Adrenal gland (tissue), 12 donors: ENCODE measurements around the gene RAD51B. TPM values are rescaled to one million over a fixed set of nuclear protein-coding genes. Genes with fewer than 3 reads are reported as not detected.

ENCODE experiments used
- DNase-seq, 7 donors: peaks; one replicate each; pipeline ENCODE4 v3.0.0-alpha.2; 2019 to 2020
- H3K27ac ChIP-seq, 5 donors: fragments of 200-600 bp; sonication (generic) in 4 of 5; 1 replicate in 3 of 5; 2 replicates in 2 of 5; pipeline versions ENCODE4 v1.5.1 to v1.8.0; 2016 to 2020; ENCODE audit warnings: mild to moderate bottlenecking in 1 of 5
- H3K27me3 ChIP-seq: fragments of 200-600 bp; 2 replicates; pipeline ENCODE4 v1.8.0; 2021
- H3K36me3 ChIP-seq, 2 donors: fragments of 200-600 bp; replicated peaks in 1 of 2; 1 replicate in 1 of 2; 2 replicates in 1 of 2; pipeline versions ENCODE4 v1.5.1 to v1.8.0; 2018 to 2022
- H3K4me1 ChIP-seq, 2 donors: fragments of 200-600 bp; replicated peaks in 1 of 2; 1 replicate in 1 of 2; 2 replicates in 1 of 2; pipeline versions ENCODE4 v1.5.1 to v1.8.0; 2018 to 2021
- H3K4me3 ChIP-seq, 4 donors: fragments of 200-600 bp; sonication (generic) in 3 of 4; one replicate each; pipeline ENCODE4 v1.5.1; 2016 to 2018
- H3K9me3 ChIP-seq, 3 donors: fragments of 200-600 bp; sonication (generic) in 1 of 3; replicated peaks in 1 of 3; 1 replicate in 2 of 3; 2 replicates in 1 of 3; pipeline versions ENCODE4 v1.5.1 to v1.8.0; 2016 to 2021
- POLR2A ChIP-seq, 2 donors: fragments of 450-650 bp; IDR thresholded peaks; one replicate each; pipeline ENCODE4 v1.6.1; 2017; ENCODE audit warnings: antibody characterized with exemption in 2 of 2, mild to moderate bottlenecking in 2 of 2, moderate library complexity in 1 of 2
- WGBS, 4 donors: extraction: QIAGEN DNeasy Blood & Tissue Kit in 2 of 4; methylation state at CpG; one replicate each; pipeline versions ENCODE4 v1.1.5 to v1.1.7; 2013 to 2017; 5-methylcytosine and 5-hydroxymethylcytosine counted together
- intact Hi-C, 2 donors: fragments of 100-400 bp; cut with DNase I; formaldehyde crosslinking; loops; one replicate each; pipeline versions ENCODE4 v1.14.1 to v1.15.0; 2022 to 2023
- polyA plus RNA-seq, 3 donors: library from polyadenylated mRNA; stranded (reverse); fragments of 200-250 nt in 2 of 3; fragments of 350-450 nt in 1 of 3; fragmentation: Illumina TruSeq in 1 of 3; extraction: RNeasy Lipid Tissue Mini Kit (QIAGEN cat#74804) in 1 of 3; gene quantifications; one replicate each; pipeline ENCODE4 v1.2.3, GENCODE V29; 2013 to 2014
- total RNA-seq, 9 donors: library from RNA; depleted of rRNA in 4 of 9; stranded (reverse); fragments of >200 nt in 4 of 9; fragments of 120-200 nt in 1 of 9; fragmentation: NEBNext Ultra II Directional in 1 of 9; extraction: Animal tissue kit (Norgen Biotek cat#: 25700) in 1 of 9; gene quantifications; one replicate each; pipeline versions ENCODE4 v1.1.0 to v1.2.4, GENCODE V29; 2013 to 2023
- TF ChIP-seq, protein P1 (sequence below), 6 experiments: fragments of 450-650 bp in 4 of 6; fragments of 200-600 bp in 2 of 6; sonication (generic) in 1 of 6; IDR thresholded peaks; 1 replicate in 5 of 6; 2 replicates in 1 of 6; pipeline versions ENCODE4 v1.5.1 to v1.8.0; 2016 to 2021; ENCODE audit warnings: antibody characterized with exemption in 6 of 6, mild to moderate bottlenecking in 2 of 6, moderate library complexity in 1 of 6
- donor health status: healthy with polysubstance abuse.
- donor health status: Bipolar disorder and iron deficiency.
- donor health status: DM: yes; HTN: yes; CAD: no.
- donor health status: DM: no; HTN: no; CAD: no.
- donor health status: DM: no; HTN: no; CAD: no.
- donor health status: DM: yes; HTN: yes; CAD: no.

The RAD51B gene
- total and polyA plus RNA-seq, 12 donors, result 2.3 to 24.6 (median 12.4) TPM

DNA sequence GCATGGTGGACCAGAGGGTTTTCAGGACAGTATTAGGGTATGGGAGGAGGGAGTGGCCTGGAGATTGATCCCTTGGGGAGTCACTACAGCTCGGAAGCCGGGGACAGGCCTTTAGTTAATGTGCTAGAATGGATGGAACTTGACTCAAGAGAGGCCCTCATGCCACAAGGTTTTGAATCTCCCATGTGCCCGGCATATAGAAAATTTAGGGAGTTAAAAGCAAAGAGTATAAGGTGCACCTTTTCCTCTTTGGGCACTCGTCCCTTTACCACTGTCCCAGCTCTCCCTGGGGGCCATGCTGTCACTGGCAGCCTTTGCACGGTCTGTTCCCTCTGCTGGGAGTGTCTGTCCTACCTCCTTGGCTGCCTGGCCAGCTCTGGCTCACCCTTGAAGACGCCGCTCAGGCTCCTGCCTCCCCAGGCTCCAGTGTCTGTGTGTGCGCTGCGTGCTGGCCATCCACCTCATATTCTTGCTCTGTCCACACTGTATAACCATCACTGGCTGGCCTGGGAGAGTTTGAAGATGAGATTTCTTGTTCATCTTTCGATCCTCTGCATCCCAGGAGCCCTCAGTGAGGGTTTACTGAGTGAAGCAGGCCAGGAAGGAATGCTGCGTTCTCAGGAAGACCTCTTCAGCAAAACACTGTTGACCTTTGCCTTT is 811.9 kb downstream of the RAD51B start:
- WGBS, 4 donors, result 91 to 95% (median 92%) methylated on average over 11 of the region's 11 CpGs
- intact Hi-C loops, result no loop called here
- H3K4me3 ChIP-seq, result no peak overlapping the region

GRCh38 chr14:68632054-68632895 is 812.7 kb downstream of the RAD51B start:
- WGBS, 4 donors, result 86 to 96% (median 91%) methylated on average over 13 to 19 of the region's 19 CpGs
- no peak overlapping the region for H3K27ac ChIP-seq
- no peak overlapping the region for H3K4me3 ChIP-seq
- intact Hi-C loops, result no loop called here
- H3K9me3 ChIP-seq, result no peaks in the 10 kb centered on the region
- peaks cover 5 to 18% of the 10 kb centered on the region in 2 donors for H3K4me1 ChIP-seq
- no peak for TF ChIP-seq POLR2A (IDR thresholded peaks at IDR 0.05)
- TF ChIP-seq, protein P1, sequence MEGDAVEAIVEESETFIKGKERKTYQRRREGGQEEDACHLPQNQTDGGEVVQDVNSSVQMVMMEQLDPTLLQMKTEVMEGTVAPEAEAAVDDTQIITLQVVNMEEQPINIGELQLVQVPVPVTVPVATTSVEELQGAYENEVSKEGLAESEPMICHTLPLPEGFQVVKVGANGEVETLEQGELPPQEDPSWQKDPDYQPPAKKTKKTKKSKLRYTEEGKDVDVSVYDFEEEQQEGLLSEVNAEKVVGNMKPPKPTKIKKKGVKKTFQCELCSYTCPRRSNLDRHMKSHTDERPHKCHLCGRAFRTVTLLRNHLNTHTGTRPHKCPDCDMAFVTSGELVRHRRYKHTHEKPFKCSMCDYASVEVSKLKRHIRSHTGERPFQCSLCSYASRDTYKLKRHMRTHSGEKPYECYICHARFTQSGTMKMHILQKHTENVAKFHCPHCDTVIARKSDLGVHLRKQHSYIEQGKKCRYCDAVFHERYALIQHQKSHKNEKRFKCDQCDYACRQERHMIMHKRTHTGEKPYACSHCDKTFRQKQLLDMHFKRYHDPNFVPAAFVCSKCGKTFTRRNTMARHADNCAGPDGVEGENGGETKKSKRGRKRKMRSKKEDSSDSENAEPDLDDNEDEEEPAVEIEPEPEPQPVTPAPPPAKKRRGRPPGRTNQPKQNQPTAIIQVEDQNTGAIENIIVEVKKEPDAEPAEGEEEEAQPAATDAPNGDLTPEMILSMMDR (IDR thresholded peaks at IDR 0.05), result no peak
- H3K27me3 ChIP-seq, result no peaks in the 10 kb centered on the region
- H3K36me3 ChIP-seq, result no peaks in the 10 kb centered on the region
- DNase-seq, result peak in 2 of 7 donors; percentile 17 to 36

More for the DNA sequence above, 811.9 kb downstream of the RAD51B start:
- Histone ChIP-seq H3K36me3 (no peaks in the 10 kb centered on the region), H3K27ac (no peak overlapping the region), H3K9me3 (no peaks in the 10 kb centered on the region), H3K27me3 (no peaks in the 10 kb centered on the region), H3K4me1 (peaks cover 7 to 18% of the 10 kb centered on the region in 2 donors)
- TF ChIP-seq, protein P1 (IDR thresholded peaks at IDR 0.05), result no peak
- DNase-seq, result peak in 2 of 7 donors; percentile 13 to 33

DNA sequence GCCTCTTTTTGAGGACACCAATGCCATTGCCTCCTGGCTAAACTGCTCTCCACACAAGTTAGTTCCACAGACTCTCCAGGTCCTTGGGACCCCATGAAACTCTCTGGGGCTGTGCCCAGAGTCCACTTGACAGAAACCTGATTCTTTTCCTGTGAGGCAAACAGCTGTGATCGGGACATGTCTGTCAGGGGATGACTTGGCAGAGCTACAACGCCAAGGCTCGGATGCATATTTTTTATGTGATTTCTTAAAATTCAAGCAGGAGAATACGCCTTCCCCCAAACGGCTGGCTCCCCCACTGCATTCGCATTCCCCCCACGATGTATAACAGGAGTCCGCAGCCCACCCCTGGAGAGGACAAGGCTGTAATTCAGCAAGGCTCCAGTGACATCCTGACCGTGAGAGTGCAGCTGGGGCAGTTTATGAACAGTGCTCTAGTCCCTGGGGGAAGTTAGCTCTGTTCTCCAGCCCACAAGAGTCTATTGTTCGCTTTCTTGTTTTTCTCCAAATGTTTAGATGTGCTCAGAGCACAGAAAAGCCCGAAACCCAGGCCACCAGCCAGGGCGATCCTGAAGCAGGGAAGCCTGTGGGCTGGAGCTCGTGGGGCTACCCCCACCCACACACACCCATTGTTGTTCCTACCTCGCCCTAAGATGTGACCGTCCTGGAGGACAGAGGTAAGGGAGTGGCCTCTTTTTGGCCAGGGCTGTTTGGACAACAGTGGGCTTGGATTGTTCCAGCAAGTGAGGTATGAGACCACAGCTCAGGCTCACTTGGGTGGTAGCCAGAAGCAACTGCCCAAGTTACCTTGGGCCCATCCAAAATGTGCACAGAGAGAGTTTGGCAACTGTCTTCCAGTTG is 813.8 kb downstream of the RAD51B start:
- no peak for TF ChIP-seq POLR2A (IDR thresholded peaks at IDR 0.05)
- TF ChIP-seq, protein P1 (IDR thresholded peaks at IDR 0.05), result no peak
- Histone ChIP-seq H3K36me3 (no peaks in the 10 kb centered on the region), H3K27ac (peak overlapping the region in 1 of 5 donors; percentile 45), H3K4me1 (peaks cover 0 to 23% of the 10 kb centered on the region in 2 donors), H3K9me3 (no peaks in the 10 kb centered on the region), H3K27me3 (no peaks in the 10 kb centered on the region), H3K4me3 (no peak overlapping the region)
- 65 to 72% (median 67%) methylated on average over 9 to 15 of the region's 15 CpGs for WGBS, 4 donors
- peak in 3 of 7 donors; percentile 14 to 51 (median 21) for DNase-seq
- intact Hi-C loops, result no loop called here

DNA sequence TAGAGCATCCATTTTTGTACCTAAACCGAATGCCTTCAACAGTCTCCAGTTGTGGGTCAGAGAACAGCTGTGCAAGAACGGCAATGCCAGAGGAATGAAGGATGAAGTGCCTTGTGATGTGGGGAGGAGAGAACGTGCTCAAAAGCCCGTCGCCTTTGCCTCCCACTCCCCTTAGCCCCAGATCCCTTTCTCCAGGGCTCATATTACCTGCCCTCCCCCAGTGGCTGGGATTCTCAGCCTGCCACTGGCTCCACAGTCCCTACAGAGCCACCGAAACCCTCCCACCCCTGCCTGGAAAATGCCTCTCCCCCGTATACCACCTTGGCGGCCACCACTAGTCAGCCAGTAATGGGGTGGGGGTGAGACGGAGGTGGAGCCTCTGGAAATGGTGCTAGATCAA is 814.8 kb downstream of the RAD51B start:
- WGBS, 4 donors, result 81 to 93% (median 89%) methylated on average over 3 to 9 of the region's 9 CpGs
- Histone ChIP-seq H3K9me3 (no peaks in the 10 kb centered on the region), H3K4me3 (no peak overlapping the region), H3K4me1 (peaks cover 0 to 33% of the 10 kb centered on the region in 2 donors), H3K27me3 (no peaks in the 10 kb centered on the region), H3K27ac (no peak overlapping the region), H3K36me3 (no peaks in the 10 kb centered on the region)
- intact Hi-C loops, result no loop called here
- TF ChIP-seq, protein P1 (IDR thresholded peaks at IDR 0.05), result no peak
- TF ChIP-seq POLR2A (IDR thresholded peaks at IDR 0.05), result no peak
- DNase-seq, result peak in 2 of 7 donors; percentile 12 to 18
